GM19099 (cell line): ENCODE measurements around the gene REXO4.

Source experiments
- POLR2A ChIP-seq: IDR thresholded peaks from 3 replicates; pipeline ENCODE4 v1.6.1; 2011; ENCODE audit warnings: low read depth; ENCODE audit not compliant: insufficient read length; ENCODE audit errors: extremely low read depth

The REXO4 gene

DNA sequence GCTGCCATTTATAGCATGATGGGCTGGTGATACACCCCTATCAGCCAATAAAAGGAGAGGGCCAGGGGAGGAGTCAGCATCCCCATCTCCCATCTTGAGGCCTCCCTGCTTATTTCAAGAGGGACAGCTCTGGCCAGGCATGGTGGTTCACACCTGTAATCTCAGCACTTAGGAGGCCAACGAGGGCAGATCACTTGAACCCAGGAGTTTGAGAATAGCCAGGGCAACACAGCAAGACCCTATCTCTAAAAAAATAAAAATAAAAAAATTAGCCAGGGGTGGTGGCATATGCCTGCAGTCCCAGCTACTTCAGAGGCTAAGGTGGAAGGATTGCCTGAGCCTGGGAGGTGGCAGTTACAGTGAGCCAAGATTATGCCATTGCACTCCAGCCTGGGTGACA is 9.8 kb downstream of the REXO4 start:
- TF ChIP-seq POLR2A: no peak

DNA sequence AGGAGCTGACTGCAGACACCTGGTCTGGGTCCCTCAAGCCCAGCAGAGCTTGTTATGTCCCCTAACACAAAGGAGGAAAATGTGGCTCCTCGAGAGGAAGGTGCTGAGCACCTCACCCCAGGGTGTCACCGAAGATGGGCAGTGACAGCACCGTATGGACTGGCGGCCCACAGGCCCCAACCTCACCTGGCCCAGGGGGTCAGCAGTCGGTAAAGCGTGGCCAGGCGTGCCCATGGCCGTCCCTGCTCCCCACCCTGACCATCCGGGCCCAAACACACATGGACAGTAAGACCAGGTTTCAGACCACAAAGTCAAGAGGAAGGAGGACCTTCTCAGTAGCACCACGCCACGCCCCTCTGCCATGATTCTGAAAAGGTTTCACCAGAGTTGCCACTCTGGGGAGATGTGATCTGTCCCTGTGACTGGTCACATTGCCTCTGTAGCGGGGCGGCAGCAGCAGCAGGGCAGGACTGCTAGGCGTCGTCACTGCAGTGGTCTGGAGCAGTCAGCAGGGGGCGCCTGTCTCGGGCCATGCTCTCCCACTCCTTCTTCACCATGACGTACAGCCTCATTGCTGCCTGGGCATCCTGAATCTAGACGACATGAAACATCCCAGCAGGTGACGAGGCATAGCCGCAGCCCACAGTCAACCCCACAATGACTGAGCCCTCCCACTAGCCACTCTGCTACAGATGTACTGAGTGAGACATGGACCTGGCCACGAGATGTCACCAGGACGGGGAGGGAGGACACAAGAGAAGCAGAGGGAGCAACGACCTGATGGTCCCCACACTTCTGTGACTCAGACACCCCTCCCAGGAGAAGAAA is 11.1 kb downstream of the REXO4 start:
- TF ChIP-seq POLR2A: no peak

DNA sequence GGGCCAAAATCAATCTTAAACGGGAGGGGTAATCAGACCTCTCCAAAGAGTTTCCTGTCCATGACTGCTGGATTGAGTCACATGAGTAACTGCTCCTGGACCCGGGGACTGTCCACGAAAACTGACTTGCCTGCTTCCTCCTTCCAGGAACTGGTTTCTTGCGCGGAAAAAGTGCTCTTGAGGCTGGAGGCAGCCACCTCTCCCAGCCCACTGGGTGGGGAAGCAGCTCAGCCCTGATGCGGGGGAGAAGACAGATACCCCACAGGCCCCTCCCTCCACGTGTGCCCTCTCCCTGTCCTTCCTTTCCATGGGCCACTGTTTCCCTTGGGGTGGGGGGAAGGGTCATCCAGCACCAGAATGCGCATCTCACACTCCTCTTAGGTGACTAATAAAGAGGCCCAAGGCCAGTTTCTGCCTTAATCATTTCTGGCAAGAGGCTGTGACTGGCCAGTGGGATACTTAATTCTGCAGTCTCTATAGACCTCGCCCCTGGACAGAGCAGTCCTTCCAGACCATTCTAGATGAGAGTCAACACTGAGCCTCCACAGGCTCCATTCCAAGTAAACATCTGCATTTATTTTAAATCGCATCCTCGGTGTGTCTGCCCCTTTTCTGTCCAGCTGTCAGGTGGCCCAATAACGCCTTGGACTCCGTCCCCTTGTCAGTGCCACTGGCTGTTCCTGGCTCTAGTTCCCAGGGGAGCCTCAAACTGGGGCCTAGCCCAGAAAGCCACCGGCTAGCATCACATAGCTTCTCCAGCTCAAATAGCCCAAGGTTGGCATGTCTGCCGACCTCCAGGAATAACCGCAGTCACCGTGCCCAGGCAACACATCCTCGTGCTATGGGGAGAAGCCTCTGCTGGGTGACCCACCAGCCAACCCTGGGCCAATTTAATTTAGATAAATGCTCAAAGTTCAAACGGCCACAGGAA is 12.0 kb downstream of the REXO4 start:
- TF ChIP-seq POLR2A: no peak

DNA sequence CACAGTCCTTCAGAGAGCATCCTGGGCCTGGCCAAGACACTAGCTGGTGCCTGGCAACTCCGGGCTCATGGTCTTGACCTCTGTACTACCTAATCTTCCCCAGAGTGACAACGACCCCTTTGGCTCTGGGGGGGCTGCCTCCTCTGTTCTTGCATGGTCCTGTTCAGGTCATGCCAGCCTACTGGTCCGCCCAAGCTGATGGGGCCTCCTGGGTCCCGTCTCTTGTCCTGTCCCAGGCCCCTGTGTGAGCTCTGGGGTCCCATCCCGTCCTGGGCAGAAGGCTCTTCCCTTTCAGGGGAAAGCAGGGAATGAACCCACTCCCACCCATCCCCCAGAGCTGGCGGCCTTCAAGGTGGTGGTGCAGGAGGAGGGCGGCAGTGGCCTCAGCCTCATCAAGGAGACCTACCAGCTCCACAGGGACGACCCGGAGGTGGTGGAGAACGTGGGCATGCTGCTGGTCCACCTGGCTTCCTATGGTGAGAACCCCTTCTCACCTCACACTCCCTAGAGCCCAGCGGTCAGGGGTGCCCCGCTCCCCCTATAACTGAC is 13.3 kb downstream of the REXO4 start:
- TF ChIP-seq POLR2A: no peak

DNA sequence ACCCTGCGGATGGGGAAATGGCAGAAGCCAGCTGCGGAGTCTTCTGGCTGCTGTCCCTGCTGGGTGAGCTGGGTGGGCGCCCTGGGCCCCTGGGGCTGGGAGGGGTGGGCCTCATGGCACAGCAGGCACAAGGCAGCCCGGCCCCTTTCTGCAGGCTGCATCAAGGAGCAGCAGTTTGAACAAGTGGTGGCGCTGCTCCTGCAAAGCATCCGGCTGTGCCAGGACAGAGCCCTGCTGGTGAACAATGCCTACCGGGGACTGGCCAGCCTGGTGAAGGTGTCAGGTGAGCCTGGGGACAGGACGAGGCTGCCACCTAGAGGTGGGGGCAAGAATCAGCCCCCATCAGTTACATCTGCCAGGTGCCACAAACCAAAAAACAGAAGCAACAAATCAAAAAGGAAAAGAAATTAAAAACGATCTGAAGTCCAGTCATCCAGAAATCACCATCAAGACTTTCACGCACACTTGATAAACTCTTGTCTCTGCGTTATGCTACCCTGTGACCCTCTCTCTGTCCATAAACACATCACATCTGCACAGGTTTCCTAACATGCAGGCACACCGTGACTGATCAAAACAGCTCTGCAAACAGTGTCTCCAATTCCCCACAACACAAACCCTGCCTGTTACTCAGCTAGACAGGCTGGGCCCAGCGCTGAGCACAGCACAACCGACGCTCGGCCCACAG is 13.9 kb downstream of the REXO4 start:
- TF ChIP-seq POLR2A: no peak

DNA sequence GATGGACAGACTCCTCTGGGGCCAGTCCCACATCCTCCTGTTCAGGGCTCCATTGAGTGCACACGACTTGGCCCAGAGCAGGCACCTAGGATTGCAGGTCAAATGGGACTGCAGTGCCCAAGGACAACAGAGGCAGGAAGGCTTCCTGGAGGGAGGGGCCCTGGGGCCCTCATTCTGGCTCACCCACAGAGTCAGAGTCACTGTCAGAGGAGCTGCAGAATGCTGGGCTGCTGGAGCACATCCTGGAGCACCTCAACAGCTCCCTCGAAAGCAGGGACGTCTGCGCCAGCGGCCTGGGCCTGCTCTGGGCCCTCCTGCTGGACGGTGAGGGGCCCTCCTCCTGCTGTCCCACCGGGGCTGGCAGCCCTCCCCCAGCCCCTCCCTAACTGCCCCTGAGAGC is 15.1 kb downstream of the REXO4 start:
- no peak for TF ChIP-seq POLR2A

DNA sequence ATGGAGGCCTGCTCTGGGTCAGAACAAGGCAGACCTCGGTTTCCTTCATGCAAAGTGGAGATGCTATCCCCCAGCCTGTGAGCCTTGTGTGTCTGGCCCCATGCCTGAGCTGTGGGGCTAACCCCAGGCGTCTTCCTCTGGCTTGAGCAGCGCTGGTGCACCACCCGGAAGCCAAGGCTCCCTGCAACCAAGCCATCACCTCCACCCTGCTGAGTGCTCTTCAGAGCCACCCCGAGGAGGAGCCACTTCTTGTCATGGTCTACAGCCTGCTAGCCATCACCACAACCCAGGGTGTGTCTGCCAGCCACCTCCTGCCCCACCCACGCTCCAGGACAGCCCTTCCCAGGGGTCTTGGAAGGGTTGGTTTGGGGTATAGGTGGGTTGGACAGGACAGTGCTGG is 16.2 kb downstream of the REXO4 start:
- no peak for TF ChIP-seq POLR2A

DNA sequence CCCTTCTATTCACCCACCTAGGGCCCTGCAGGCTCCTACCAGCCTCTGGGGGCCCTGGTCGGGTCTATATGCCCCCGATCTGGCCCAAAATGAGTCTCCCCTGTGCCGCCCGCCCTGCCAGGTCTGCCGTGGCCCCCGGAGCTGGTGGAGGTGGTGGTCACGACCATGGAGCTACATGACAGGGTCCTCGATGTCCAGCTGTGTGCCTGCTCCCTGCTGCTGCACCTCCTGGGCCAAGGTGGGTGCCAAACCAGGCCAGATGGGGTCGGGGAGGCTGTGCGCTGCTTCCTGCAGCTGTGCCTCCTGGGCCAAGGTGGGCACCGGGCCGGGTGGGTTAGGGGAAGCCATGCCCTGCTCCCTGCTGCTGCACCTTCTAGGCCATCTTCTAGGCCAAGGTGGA is 17.5 kb downstream of the REXO4 start:
- no peak for TF ChIP-seq POLR2A

DNA sequence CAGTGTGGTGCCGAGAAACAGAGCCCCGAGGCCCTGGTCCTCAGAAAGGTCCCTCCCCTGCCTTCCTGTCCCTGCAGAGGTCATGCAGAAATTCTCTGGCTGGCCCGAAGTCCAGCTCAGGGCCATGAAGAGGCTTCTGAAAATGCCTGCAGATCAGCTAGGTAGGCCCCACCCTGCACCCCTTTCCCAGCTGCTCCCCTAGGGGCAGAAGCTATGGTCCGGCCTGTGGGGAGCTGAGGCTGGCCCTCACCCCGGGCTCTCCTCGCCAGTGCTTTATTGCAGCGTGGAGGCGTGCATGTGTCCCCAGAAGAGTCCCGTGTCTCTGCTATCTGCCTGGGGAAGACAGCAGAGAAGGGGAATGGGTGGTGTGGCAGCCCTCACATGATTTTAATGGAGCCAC is 19.9 kb downstream of the REXO4 start:
- no peak for TF ChIP-seq POLR2A

DNA sequence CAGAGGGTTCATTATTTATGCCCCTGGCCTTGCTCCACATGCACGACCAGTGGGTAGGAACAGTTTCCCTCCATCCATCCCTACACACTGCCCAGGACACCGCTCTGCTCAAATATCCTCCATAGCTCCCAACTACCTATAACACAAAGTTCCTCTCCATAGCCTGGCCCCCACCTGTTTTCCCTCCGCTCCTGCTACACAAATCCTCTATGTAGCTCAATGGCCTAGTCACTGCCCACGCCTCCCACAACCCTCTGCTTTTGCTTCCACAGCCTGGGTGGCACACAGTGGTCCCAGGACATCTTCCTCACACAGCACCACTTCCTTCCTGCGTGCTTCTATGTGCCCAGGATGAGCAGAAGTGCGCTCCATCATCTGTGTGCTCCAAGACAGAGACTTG is 20.4 kb downstream of the REXO4 start:
- TF ChIP-seq POLR2A: no peak

DNA sequence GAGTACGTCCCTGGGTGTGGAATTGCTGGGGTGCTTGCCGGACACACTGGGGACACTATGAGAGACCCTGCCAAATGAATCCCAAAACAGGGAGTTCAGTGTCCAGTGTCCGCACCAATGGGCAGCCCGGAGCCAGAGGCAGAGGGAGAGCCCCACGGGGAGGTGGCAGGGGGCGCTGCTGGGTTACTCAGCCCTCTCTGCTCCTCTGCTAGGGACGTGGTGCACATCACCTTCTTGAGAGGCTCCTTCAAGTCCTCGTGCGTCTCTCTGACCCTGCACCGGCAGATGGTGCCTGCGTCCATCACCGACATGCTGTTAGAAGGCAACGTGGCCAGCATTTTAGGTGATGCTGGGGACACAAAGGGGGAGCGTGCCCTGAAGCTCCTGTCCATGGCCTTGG is 20.9 kb downstream of the REXO4 start:
- no peak for TF ChIP-seq POLR2A

DNA sequence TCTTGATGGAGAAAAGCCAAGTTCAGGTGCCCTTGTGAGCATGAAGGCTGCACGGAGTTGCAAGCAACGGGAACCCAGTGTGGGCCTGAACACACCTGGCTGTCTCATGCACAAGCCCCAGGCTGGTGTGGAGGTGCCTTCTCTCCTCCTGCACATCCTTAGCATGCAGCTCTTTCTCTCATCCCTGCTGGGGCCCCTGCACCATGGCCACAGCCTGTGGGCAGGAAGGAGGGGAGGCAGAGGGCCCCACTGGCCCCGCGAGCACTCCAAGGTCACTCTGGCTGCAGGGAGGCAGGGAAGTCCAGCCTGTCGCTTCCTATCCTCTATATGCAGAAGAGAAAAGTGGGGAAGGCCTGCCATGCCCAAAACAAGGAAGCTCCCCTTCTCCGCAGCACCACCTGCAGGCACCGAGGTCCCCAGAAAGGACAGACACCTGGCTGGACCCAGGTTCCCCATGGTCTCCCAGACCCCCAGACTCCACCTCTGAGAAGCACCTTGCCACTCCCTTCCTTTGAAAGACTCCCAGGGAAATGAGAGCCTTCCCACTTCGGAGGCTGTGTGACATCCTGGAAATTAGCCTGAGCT is 23.0 kb downstream of the REXO4 start:
- no peak for TF ChIP-seq POLR2A

DNA sequence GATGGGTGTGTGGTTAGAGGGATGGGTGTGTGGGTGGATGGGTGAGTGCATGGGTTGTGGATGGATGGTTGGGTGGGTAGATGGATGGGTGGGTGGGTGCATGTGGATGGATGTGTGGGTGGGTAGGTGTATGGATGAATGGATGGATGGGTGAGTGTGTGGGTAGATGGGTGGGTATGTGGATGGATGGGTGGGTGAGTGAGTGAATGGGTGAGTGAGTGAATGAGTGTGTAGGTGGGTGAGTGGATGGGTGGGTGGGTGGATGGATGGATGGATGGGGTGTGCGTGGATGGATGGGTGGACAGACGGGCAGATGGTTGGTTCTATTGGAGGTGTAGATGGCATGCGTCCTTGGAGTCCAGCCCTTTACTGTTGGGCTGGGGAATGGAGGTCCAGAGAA is 24.4 kb downstream of the REXO4 start:
- TF ChIP-seq POLR2A: no peak

DNA sequence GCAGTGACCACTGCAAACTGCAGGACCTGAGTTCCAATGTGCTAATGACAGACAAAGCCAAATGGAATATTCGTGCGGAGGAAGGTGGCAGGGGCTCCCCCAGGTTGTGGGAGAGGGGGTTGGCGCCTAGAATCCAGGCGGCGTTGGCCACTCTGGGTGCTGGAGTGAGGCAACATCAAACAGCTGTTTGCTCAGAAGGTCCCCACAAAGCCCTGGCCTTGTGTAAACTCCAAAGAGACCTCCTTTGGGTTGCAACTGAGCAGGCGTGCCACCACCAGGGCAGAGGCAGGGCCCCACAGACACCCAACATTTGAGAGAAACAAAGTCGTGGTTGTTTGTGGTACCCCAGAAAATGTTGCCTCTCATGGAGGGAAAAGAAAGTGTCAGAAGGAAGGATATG is 27.1 kb downstream of the REXO4 start:
- TF ChIP-seq POLR2A: no peak

DNA sequence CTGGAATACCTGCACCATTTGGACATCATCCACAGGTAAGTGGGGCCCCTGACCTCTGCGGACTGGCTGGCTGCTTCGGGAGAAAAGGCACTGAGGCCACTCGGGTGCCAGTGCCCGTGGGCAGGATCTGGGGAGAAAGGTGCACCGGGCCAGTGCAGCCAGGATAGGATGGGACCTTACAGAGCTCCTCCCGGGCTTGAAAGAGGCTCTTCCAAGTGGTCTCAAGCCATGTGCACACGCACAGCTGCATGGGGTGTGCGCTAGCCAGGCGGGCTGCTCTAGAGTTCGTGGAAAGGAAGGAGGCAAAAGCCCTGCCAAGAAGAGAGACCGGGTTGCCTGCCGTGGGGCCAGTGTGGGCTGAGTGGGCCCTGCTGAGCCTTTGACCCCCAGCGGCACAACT is 28.2 kb downstream of the REXO4 start:
- TF ChIP-seq POLR2A: no peak
